NCI-H1417 (cell line): ENCODE data around the gene HOXD4.
A peak's percentile ranks its signal among the peaks of the same experiment; 100 is the strongest.

Experiments used
- DNase-seq, 3 experiments: peaks; one replicate each; lab custom pipeline; 2025; lab: John Stamatoyannopoulos, UW

Gene HOXD4

GRCh38 chr2:176187899-176188773, 36.8 kb downstream of the HOXD4 start, which contains the start of gene HOXD1:
HOXD1 (plus strand) TSS chr2:176188668; CDS start chr2:176188802, 134 bp downstream.
- DNase-seq: peak; percentile 67 to 90 (median 89)

DNA sequence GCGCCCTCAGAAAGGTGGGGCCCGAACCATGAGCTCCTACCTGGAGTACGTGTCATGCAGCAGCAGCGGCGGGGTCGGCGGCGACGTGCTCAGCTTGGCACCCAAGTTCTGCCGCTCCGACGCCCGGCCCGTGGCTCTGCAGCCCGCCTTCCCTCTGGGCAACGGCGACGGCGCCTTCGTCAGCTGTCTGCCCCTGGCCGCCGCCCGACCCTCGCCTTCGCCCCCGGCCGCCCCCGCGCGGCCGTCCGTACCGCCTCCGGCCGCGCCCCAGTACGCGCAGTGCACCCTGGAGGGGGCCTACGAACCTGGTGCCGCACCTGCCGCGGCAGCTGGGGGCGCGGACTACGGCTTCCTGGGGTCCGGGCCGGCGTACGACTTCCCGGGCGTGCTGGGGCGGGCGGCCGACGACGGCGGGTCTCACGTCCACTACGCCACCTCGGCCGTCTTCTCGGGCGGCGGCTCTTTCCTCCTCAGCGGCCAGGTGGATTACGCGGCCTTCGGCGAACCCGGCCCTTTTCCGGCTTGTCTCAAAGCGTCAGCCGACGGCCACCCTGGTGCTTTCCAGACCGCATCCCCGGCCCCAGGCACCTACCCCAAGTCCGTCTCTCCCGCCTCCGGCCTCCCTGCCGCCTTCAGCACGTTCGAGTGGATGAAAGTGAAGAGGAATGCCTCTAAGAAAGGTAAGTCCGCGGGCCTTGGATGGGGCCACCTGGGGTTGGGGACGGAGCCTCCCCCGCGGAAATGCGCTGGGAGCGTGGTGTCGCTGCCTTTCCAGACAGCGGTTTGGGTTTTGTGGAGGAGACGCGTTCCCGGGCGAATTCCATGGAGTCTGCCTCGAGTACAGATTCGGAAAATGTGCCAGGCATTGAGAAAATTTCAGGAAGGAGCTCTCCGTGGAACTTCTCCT, 37.7 kb downstream of the HOXD4 start:
- DNase-seq: peak in 2 of 3 experiments; percentile 85 to 89

DNA sequence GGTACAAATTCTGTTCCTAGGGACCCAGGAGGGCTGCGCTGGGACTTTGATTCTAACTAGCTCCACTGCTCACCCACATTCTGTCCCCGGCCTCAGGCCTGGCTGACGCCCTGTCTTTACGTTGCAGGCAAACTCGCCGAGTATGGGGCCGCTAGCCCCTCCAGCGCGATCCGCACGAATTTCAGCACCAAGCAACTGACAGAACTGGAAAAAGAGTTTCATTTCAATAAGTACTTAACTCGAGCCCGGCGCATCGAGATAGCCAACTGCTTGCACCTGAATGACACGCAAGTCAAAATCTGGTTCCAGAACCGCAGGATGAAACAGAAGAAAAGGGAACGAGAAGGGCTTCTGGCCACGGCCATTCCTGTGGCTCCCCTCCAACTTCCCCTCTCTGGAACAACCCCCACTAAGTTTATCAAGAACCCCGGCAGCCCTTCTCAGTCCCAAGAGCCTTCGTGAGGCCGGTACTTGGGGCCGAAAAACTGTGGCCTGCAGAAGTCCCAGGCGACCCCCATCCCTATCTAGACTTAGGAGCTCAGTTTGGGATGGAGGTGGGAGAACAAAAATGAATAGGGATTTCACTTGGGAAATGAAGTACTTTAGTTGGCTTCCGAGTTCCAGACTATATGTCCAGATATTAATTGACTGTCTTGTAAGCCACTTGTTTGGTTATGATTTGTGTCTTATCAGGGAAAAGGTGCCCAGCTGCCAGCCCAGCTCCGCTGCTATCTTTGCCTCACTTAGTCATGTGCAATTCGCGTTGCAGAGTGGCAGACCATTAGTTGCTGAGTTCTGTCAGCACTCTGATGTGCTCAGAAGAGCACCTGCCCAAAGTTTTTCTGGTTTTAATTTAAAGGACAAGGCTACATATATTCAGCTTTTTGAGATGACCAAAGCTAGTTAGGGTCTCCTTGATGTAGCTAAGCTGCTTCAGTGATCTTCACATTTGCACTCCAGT, 38.6 kb downstream of the HOXD4 start:
- peak in 2 of 3 experiments; percentile 48 to 63 for DNase-seq

- peak in 1 of 3 experiments; percentile 26 for DNase-seq
Observed at GRCh38 chr2:176192351-176192750, 41.0 kb downstream of the HOXD4 start.

GRCh38 chr2:176193048-176193447, 41.7 kb downstream of the HOXD4 start:
- peak in 1 of 3 experiments; percentile 25 for DNase-seq

- DNase-seq: no peak
Observed at GRCh38 chr2:176199902-176200301, 48.6 kb downstream of the HOXD4 start.

- DNase-seq: peak in 1 of 3 experiments; percentile 47
Observed at GRCh38 chr2:176200971-176201370, 49.6 kb downstream of the HOXD4 start.

GRCh38 chr2:176202491-176202890, 51.1 kb downstream of the HOXD4 start:
- no peak for DNase-seq
